ENCODE measurements around the gene KCNAB2.

The KCNAB2 gene

GRCh38 chr1:6045561-6045960 lies at the start of gene KCNAB2:
Gene KCNAB2 (plus strand): TSS chr1:6045888. CDS start chr1:6051537, 5,649 bp downstream.
- peaks cover 51% of the 10 kb centered on the region for H3K36me3 Mint-ChIP-seq (ENCODE audit: low read depth)
- no peaks in the 10 kb centered on the region for H3K9me3 Mint-ChIP-seq
- no peak within 1 kb of the TSS for H3K27ac Mint-ChIP-seq
- no peaks in the 10 kb centered on the region for H3K4me1 Mint-ChIP-seq (ENCODE audit: low read depth)
- H3K27me3 Mint-ChIP-seq: no peaks in the 10 kb centered on the region
- no peak within 1 kb of the TSS for H3K4me3 Mint-ChIP-seq

DNA sequence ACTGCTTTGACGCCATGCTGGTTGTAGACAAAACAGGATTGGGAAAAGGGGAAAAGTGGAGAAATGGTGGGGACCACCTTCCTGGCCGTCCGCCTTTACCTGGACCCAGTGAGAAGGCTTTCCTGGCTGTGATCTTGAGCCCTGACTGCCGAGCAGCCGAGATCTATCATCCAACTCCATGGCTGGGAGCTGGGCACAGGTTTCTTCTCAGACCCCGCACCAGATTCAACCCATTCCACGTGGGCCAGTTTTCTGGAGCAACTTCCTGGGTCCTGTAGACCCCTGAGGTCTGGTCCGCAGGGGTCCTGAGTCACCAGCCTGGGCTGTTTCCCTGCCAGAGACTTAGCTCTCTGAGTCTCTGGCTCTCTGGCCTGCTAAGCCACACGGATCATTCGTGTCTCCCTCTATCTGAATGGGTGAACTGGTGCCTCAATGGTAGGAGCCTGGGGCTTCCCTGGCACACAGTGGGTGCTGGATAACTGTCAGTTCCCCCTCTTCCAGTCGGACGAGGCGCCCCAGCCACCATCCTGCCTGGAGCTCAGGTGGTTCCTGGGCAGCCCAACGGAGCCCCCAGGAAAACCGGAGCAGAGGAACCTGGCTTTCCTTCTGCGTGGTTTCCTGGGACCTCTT lies 48.9 kb upstream of the KCNAB2 start:
- Mint-ChIP-seq H3K27ac (no peak overlapping the region), H3K9me3 (no peaks in the 10 kb centered on the region), H3K4me3 (no peak overlapping the region), H3K27me3 (no peaks in the 10 kb centered on the region), H3K4me1 (ENCODE audit: low read depth) (peaks cover 17% of the 10 kb centered on the region), H3K36me3 (ENCODE audit: low read depth) (no peaks in the 10 kb centered on the region)

GRCh38 chr1:5997316-5997715 lies 48.4 kb upstream of the KCNAB2 start:
- peaks cover 22% of the 10 kb centered on the region for H3K4me1 Mint-ChIP-seq (ENCODE audit: low read depth)

GRCh38 chr1:5998051-5998905 lies 47.4 kb upstream of the KCNAB2 start:
- Mint-ChIP-seq H3K4me1 (ENCODE audit: low read depth) (peaks cover 29% of the 10 kb centered on the region), H3K4me3 (no peak overlapping the region), H3K9me3 (no peaks in the 10 kb centered on the region), H3K27ac (peak overlapping the region; percentile 51), H3K27me3 (no peaks in the 10 kb centered on the region), H3K36me3 (ENCODE audit: low read depth) (no peaks in the 10 kb centered on the region)

More at GRCh38 chr1:5997316-5997715, 48.4 kb upstream of the KCNAB2 start:
- H3K27me3 Mint-ChIP-seq: no peaks in the 10 kb centered on the region
- no peak overlapping the region for H3K4me3 Mint-ChIP-seq
- H3K36me3 Mint-ChIP-seq (ENCODE audit: low read depth): no peaks in the 10 kb centered on the region
- no peak overlapping the region for H3K27ac Mint-ChIP-seq
- H3K9me3 Mint-ChIP-seq: no peaks in the 10 kb centered on the region

- Mint-ChIP-seq H3K4me3 (no peak overlapping the region), H3K27ac (no peak overlapping the region), H3K27me3 (no peaks in the 10 kb centered on the region), H3K4me1 (ENCODE audit: low read depth) (peaks cover 32% of the 10 kb centered on the region), H3K9me3 (no peaks in the 10 kb centered on the region), H3K36me3 (ENCODE audit: low read depth) (no peaks in the 10 kb centered on the region)
Observed at GRCh38 chr1:5998906-5999301, 46.8 kb upstream of the KCNAB2 start.

- Mint-ChIP-seq H3K4me3 (no peak overlapping the region), H3K4me1 (ENCODE audit: low read depth) (peaks cover 26% of the 10 kb centered on the region), H3K27ac (no peak overlapping the region), H3K9me3 (no peaks in the 10 kb centered on the region), H3K27me3 (no peaks in the 10 kb centered on the region), H3K36me3 (ENCODE audit: low read depth) (no peaks in the 10 kb centered on the region)
Observed at GRCh38 chr1:5999711-6000443, 45.8 kb upstream of the KCNAB2 start.

GRCh38 chr1:6000444-6001288 lies 45.0 kb upstream of the KCNAB2 start:
- Mint-ChIP-seq H3K27me3 (no peaks in the 10 kb centered on the region), H3K36me3 (ENCODE audit: low read depth) (no peaks in the 10 kb centered on the region), H3K9me3 (no peaks in the 10 kb centered on the region), H3K4me3 (no peak overlapping the region), H3K27ac (no peak overlapping the region), H3K4me1 (ENCODE audit: low read depth) (peaks cover 24% of the 10 kb centered on the region)

GRCh38 chr1:6001992-6002576 lies 43.6 kb upstream of the KCNAB2 start:
- no peaks in the 10 kb centered on the region for H3K27me3 Mint-ChIP-seq
- peaks cover 30% of the 10 kb centered on the region for H3K4me1 Mint-ChIP-seq (ENCODE audit: low read depth)
- no peak overlapping the region for H3K4me3 Mint-ChIP-seq
- no peaks in the 10 kb centered on the region for H3K36me3 Mint-ChIP-seq (ENCODE audit: low read depth)
- H3K27ac Mint-ChIP-seq: no peak overlapping the region
- no peaks in the 10 kb centered on the region for H3K9me3 Mint-ChIP-seq

GRCh38 chr1:6002714-6003501 lies 42.8 kb upstream of the KCNAB2 start:
- H3K27me3 Mint-ChIP-seq: no peaks in the 10 kb centered on the region

DNA sequence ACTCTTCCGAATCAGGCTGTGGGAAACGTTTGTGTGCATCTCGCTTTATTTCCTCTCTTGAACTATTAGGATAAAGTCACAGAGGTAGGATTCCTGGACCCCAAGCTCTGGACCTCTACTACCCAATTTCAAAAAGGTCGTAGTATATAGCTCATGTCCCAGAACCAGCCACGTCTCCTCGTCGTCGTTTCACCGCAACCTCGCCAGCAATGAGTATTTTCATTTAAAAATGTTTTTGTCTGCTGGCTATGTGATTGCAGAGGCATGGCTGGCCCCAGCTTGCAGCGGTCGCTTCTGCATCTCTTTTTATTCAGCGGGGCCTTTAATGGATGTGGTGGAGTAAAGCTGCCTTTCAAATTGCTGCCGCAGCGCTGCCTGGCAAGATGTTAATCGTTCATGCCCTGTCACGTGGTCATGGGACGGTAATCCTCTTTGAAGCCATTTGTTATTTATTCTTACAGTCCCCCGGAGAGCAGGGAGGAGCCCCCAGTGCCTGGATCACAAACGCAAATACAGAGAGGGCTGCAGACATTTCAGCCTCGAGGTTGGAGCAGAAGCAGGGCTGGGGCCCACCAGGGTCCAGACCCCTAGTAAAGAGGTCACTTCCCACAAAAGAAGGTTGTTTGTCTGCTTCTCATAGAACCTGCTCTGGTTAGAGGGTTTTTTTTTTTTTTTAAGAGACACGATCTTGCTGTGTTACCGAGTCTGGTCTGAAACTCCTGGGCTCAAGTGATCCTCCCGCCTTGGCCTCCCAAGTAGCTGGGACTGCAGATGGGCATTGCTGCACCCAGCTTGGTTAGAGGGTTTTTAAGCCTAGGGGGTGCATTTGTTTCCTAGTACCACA lies 41.9 kb upstream of the KCNAB2 start:
- H3K9me3 Mint-ChIP-seq: no peaks in the 10 kb centered on the region
- peak overlapping the region; percentile 56 for H3K27ac Mint-ChIP-seq
- no peaks in the 10 kb centered on the region for H3K27me3 Mint-ChIP-seq
- peaks cover 36% of the 10 kb centered on the region for H3K4me1 Mint-ChIP-seq (ENCODE audit: low read depth)
- H3K36me3 Mint-ChIP-seq (ENCODE audit: low read depth): no peaks in the 10 kb centered on the region
- no peak overlapping the region for H3K4me3 Mint-ChIP-seq

More at GRCh38 chr1:6002714-6003501, 42.8 kb upstream of the KCNAB2 start:
- Mint-ChIP-seq H3K4me3 (no peak overlapping the region), H3K9me3 (no peaks in the 10 kb centered on the region), H3K4me1 (ENCODE audit: low read depth) (peaks cover 36% of the 10 kb centered on the region), H3K27ac (no peak overlapping the region), H3K36me3 (ENCODE audit: low read depth) (no peaks in the 10 kb centered on the region)

GRCh38 chr1:6004412-6005123 lies 41.1 kb upstream of the KCNAB2 start:
- Mint-ChIP-seq H3K27ac (peak overlapping the region; percentile 56), H3K9me3 (no peaks in the 10 kb centered on the region), H3K4me1 (ENCODE audit: low read depth) (peaks cover 38% of the 10 kb centered on the region), H3K36me3 (ENCODE audit: low read depth) (no peaks in the 10 kb centered on the region), H3K4me3 (no peak overlapping the region), H3K27me3 (no peaks in the 10 kb centered on the region)

- Mint-ChIP-seq H3K27ac (no peak overlapping the region), H3K36me3 (ENCODE audit: low read depth) (no peaks in the 10 kb centered on the region), H3K4me1 (ENCODE audit: low read depth) (peaks cover 40% of the 10 kb centered on the region), H3K9me3 (no peaks in the 10 kb centered on the region), H3K27me3 (no peaks in the 10 kb centered on the region), H3K4me3 (no peak overlapping the region)
Observed at GRCh38 chr1:6005276-6005917, 40.3 kb upstream of the KCNAB2 start.

Data from stimulated activated naive CD8-positive, alpha-beta T cell treated with anti-CD3 and anti-CD28 coated beads, Interleukin-15, Interleukin-2, amounts not matched to agents 100 ng/mL and 50 ng/mL, for 24 hours (primary cell).